HepG2 (cell line): ENCODE measurements around the gene TEX50.

ENCODE experiments used
- GATAD2A ChIP-seq: IDR thresholded peaks from 2 replicates; pipeline ENCODE4 v1.6.1; 2016
- GTF2F1 ChIP-seq: fragments of 150-350 bp; IDR thresholded peaks from 2 replicates; pipeline ENCODE4 v1.6.1; 2014; ENCODE audit warnings: low read length
- JUNB ChIP-seq: sonication (generic); formaldehyde crosslinking; IDR thresholded peaks from 2 replicates; pipeline ENCODE4 v1.8.0; 2022; ENCODE audit warnings: missing genetic modification reagents, mild to moderate bottlenecking, borderline replicate concordance
- KDM1A ChIP-seq: IDR thresholded peaks from 2 replicates; pipeline ENCODE4 v1.6.1; 2016; ENCODE audit warnings: missing compliant biosample characterization
- MXD4 ChIP-seq: IDR thresholded peaks from 2 replicates; pipeline ENCODE4 v1.6.1; 2016; ENCODE audit warnings: mild to moderate bottlenecking, missing biosample characterization, missing genetic modification reagents
- NFIC ChIP-seq: IDR thresholded peaks from 2 replicates; pipeline ENCODE4 v1.6.1; 2012; ENCODE audit warnings: mild to moderate bottlenecking, low read length, inconsistent platforms
- PLRG1 ChIP-seq: fragments of 450-650 bp; conservative IDR thresholded peaks from 2 replicates; pipeline ENCODE4 v1.6.1; 2016
- RFXANK ChIP-seq: IDR thresholded peaks from 2 replicates; pipeline ENCODE4 v1.6.1; 2016
- ZNF484 ChIP-seq: sonication (generic); formaldehyde crosslinking; IDR thresholded peaks from 2 replicates; pipeline ENCODE4 v1.5.1; 2020; ENCODE audit warnings: mild to moderate bottlenecking, low read depth, missing genetic modification reagents, borderline replicate concordance
- ZNF547 ChIP-seq: sonication (generic); formaldehyde crosslinking; IDR thresholded peaks from 2 replicates; pipeline ENCODE4 v1.5.1; 2020; ENCODE audit warnings: mild to moderate bottlenecking, missing genetic modification reagents
- ZNF598 ChIP-seq: sonication (generic); formaldehyde crosslinking; IDR thresholded peaks from 2 replicates; pipeline ENCODE4 v1.5.1; 2020; ENCODE audit warnings: mild to moderate bottlenecking, missing genetic modification reagents, borderline replicate concordance
- TF ChIP-seq, protein P1 (sequence below): sonication (generic); formaldehyde crosslinking; IDR thresholded peaks from 2 replicates; pipeline ENCODE4 v1.5.1; 2020; ENCODE audit warnings: mild to moderate bottlenecking, missing genetic modification reagents, borderline replicate concordance
- TF ChIP-seq, protein P2 (sequence below): sonication (generic); formaldehyde crosslinking; IDR thresholded peaks from 2 replicates; pipeline ENCODE4 v1.4.0; 2020; ENCODE audit warnings: missing genetic modification reagents
- TF ChIP-seq, protein P3 (sequence below): sonication (generic); formaldehyde crosslinking; IDR thresholded peaks from 2 replicates; pipeline ENCODE4 v1.4.0; 2020; ENCODE audit warnings: missing genetic modification reagents

DNA sequence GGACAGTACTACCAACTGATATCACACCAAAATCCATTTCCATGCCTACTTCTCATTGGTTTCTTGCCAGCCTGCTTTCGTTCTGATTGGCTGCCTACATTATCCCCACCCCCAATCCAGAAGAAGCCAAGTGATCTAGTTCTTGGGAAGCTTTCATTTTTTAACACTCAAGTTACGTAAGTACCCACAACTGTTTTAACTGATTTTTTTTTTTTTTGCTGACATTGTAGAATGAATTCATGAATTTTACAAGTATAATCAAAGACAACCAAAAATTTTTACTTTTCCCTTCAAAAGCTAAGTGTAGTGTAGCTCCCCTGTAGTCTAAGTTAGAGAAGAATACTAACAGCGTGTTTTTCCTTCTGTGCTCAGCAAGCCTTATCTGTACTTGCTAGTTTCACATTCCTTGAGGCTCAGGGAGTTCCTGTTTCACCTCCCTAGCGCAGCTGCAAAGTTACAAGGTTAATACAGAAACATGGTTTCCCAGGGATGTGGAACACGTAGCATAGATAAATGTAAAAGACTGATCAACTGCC, 32.0 kb upstream of the TEX50 start, which contains the start of gene SLC9C2:
- no peak for TF ChIP-seq JUNB (CRISPR knock-in tag)
- no peak for TF ChIP-seq ZNF547
- TF ChIP-seq, protein P1, sequence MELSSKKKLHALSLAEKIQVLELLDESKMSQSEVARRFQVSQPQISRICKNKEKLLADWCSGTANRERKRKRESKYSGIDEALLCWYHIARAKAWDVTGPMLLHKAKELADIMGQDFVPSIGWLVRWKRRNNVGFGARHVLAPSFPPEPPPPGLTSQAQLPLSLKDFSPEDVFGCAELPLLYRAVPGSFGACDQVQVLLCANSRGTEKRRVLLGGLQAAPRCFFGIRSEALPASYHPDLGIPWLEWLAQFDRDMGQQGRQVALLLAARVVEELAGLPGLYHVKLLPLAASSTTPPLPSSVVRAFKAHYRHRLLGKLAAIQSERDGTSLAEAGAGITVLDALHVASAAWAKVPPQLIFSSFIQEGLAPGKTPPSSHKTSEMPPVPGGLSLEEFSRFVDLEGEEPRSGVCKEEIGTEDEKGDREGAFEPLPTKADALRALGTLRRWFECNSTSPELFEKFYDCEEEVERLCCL = no peak
- no peak for TF ChIP-seq KDM1A (CRISPR knock-in tag)
- TF ChIP-seq, protein P2, sequence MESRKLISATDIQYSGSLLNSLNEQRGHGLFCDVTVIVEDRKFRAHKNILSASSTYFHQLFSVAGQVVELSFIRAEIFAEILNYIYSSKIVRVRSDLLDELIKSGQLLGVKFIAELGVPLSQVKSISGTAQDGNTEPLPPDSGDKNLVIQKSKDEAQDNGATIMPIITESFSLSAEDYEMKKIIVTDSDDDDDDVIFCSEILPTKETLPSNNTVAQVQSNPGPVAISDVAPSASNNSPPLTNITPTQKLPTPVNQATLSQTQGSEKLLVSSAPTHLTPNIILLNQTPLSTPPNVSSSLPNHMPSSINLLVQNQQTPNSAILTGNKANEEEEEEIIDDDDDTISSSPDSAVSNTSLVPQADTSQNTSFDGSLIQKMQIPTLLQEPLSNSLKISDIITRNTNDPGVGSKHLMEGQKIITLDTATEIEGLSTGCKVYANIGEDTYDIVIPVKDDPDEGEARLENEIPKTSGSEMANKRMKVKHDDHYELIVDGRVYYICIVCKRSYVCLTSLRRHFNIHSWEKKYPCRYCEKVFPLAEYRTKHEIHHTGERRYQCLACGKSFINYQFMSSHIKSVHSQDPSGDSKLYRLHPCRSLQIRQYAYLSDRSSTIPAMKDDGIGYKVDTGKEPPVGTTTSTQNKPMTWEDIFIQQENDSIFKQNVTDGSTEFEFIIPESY (CRISPR knock-in tag) = no peak
- TF ChIP-seq ZNF484 (CRISPR knock-in tag) = no peak
- no peak for TF ChIP-seq NFIC
- TF ChIP-seq, protein P3, sequence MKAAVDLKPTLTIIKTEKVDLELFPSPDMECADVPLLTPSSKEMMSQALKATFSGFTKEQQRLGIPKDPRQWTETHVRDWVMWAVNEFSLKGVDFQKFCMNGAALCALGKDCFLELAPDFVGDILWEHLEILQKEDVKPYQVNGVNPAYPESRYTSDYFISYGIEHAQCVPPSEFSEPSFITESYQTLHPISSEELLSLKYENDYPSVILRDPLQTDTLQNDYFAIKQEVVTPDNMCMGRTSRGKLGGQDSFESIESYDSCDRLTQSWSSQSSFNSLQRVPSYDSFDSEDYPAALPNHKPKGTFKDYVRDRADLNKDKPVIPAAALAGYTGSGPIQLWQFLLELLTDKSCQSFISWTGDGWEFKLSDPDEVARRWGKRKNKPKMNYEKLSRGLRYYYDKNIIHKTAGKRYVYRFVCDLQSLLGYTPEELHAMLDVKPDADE (CRISPR knock-in tag) = no peak
- no peak for TF ChIP-seq MXD4 (CRISPR knock-in tag)
- no peak for TF ChIP-seq ZNF598
- TF ChIP-seq RFXANK = no peak
- no peak for TF ChIP-seq GTF2F1
- no peak for TF ChIP-seq PLRG1
- no peak for TF ChIP-seq GATAD2A (CRISPR knock-in tag)
